IMR-90 (cell line): ENCODE data around the gene UNC79. TPM values are rescaled to one million over a fixed set of nuclear protein-coding genes. Genes with fewer than 3 reads are reported as not detected.

Experiments
- ATAC-seq: fragments of 200-7000 bp; cut with Tn5 transposase; 2 replicates; pipeline ENCODE4 v1.9.1; 2020; ENCODE audit warnings: low read depth, mild to moderate bottlenecking, moderate library complexity
- BruUV-seq: library from RNA; stranded (reverse); fragments of 400-500 nt; replicated peaks from 2 replicates; lab custom pipeline; 2021; lab: Mats Ljungman, UMichigan
- CTCF ChIA-PET: fragments of 300-600 bp; formaldehyde crosslinking; extraction: SDS; loops from one replicate; lab custom pipeline; 2021; ENCODE audit warnings: antibody characterized with exemption; lab: Yijun Ruan, JAX
- POLR2A ChIA-PET: fragments of 300-600 bp; sonication (Branson Sonifier 250); formaldehyde crosslinking; loops from one replicate; lab custom pipeline; 2022; ENCODE audit warnings: antibody characterized with exemption; ENCODE audit not compliant: unreplicated experiment; lab: Charles Lee
- DNase-seq: peaks from one replicate; pipeline ENCODE4 v3.0.0; 2013
- H2AFZ ChIP-seq: replicated peaks from 2 replicates; pipeline ENCODE3; 2013; ENCODE audit warnings: low read length, mild to moderate bottlenecking; ENCODE audit not compliant: poor library complexity
- H2AK5ac ChIP-seq: 2 replicates; pipeline ENCODE4 v1.6.1; 2013; ENCODE audit warnings: low read depth, low read length, inconsistent platforms
- H2AK9ac ChIP-seq: replicated peaks from 2 replicates; pipeline ENCODE3; 2013; ENCODE audit warnings: mild to moderate bottlenecking, low read depth, low read length, moderate library complexity; ENCODE audit not compliant: poor library complexity
- H2BK120ac ChIP-seq: 2 replicates; pipeline ENCODE4 v1.6.1; 2013; ENCODE audit warnings: low read depth, low read length, inconsistent platforms
- H2BK15ac ChIP-seq: 3 replicates; pipeline ENCODE4 v1.6.1; 2013; ENCODE audit warnings: low read depth, low read length, inconsistent platforms
- H2BK20ac ChIP-seq: 2 replicates; pipeline ENCODE4 v1.6.1; 2013; ENCODE audit warnings: low read depth, mild to moderate bottlenecking, inconsistent platforms, low read length, moderate library complexity
- H2BK5ac ChIP-seq: 2 replicates; pipeline ENCODE4 v1.6.1; 2013; ENCODE audit warnings: mild to moderate bottlenecking, low read depth, low read length, inconsistent platforms; ENCODE audit not compliant: poor library complexity, severe bottlenecking
- H3K14ac ChIP-seq: replicated peaks from 2 replicates; pipeline ENCODE4 v1.6.1; 2013; ENCODE audit warnings: low read depth, low read length, inconsistent platforms
- H3K18ac ChIP-seq: 2 replicates; pipeline ENCODE4 v1.6.1; 2013; ENCODE audit warnings: low read depth, low read length, control low read depth
- H3K23ac ChIP-seq: 2 replicates; pipeline ENCODE4 v1.6.1; 2013; ENCODE audit warnings: low read depth, low read length, inconsistent platforms
- H3K27ac ChIP-seq: 2 replicates; pipeline ENCODE4 v1.5.1; 2013; ENCODE audit warnings: mild to moderate bottlenecking, control low read depth, low read length; ENCODE audit not compliant: insufficient read depth
- H3K27me3 ChIP-seq: 2 replicates; pipeline ENCODE4 v1.6.1; 2013; ENCODE audit warnings: low read length; ENCODE audit not compliant: control insufficient read depth, insufficient read depth
- H3K36me3 ChIP-seq: 2 replicates; pipeline ENCODE4 v1.6.1; 2013; ENCODE audit warnings: low read length, mixed read lengths; ENCODE audit not compliant: control insufficient read depth, insufficient read depth
- H3K4ac ChIP-seq: 2 replicates; pipeline ENCODE4 v1.6.1; 2013; ENCODE audit warnings: low read depth, low read length, inconsistent platforms
- H3K4me1 ChIP-seq: 2 replicates; pipeline ENCODE4 v1.6.1; 2013; ENCODE audit warnings: low read length, mixed read lengths; ENCODE audit not compliant: control insufficient read depth, insufficient read depth
- H3K4me2 ChIP-seq: 2 replicates; pipeline ENCODE4 v1.6.1; 2013; ENCODE audit warnings: low read depth, mild to moderate bottlenecking, control low read depth, low read length, moderate library complexity
- H3K4me3 ChIP-seq: 2 replicates; pipeline ENCODE4 v1.5.1; 2013; ENCODE audit warnings: low read depth, mild to moderate bottlenecking, control low read depth, low read length, moderate library complexity; ENCODE audit not compliant: insufficient read depth
- H3K56ac ChIP-seq: 2 replicates; pipeline ENCODE4 v1.6.1; 2013; ENCODE audit warnings: low read length, inconsistent platforms; ENCODE audit not compliant: insufficient read depth; ENCODE audit errors: extremely low read depth
- H3K79me1 ChIP-seq, 2 experiments: 2 replicates each; pipeline ENCODE4 v1.6.1; 2013; ENCODE audit warnings: low read length in 2 of 2, inconsistent platforms in 1 of 2, low read depth in 1 of 2
- H3K9ac ChIP-seq: 2 replicates; pipeline ENCODE4 v1.6.1; 2013; ENCODE audit warnings: low read depth, low read length, control low read depth
- H3K9me1 ChIP-seq: 2 replicates; pipeline ENCODE4 v1.6.1; 2013; ENCODE audit warnings: low read length, inconsistent platforms; ENCODE audit not compliant: insufficient read depth
- H3K9me3 ChIP-seq: 2 replicates; pipeline ENCODE4 v1.6.1; 2013; ENCODE audit warnings: low read length; ENCODE audit not compliant: control insufficient read depth, insufficient read depth
- H4K20me1 ChIP-seq: 2 replicates; pipeline ENCODE4 v1.6.1; 2013; ENCODE audit warnings: low read length, inconsistent platforms; ENCODE audit not compliant: insufficient read depth
- H4K5ac ChIP-seq: 2 replicates; pipeline ENCODE4 v1.6.1; 2013; ENCODE audit warnings: mild to moderate bottlenecking, low read depth, low read length, control low read depth
- H4K8ac ChIP-seq, 2 experiments: 2 replicates each; pipeline ENCODE4 v1.6.1; 2013; ENCODE audit warnings: low read depth in 2 of 2, low read length in 2 of 2, control low read depth in 1 of 2, inconsistent platforms in 1 of 2
- H4K91ac ChIP-seq: 2 replicates; pipeline ENCODE4 v1.6.1; 2013; ENCODE audit warnings: low read depth, low read length, inconsistent platforms; ENCODE audit not compliant: insufficient read depth
- BHLHE40 ChIP-seq: fragments of 150-350 bp; IDR thresholded peaks from 2 replicates; pipeline ENCODE4 v1.6.1; 2016; ENCODE audit warnings: mild to moderate bottlenecking, low read depth, low read length
- CEBPB ChIP-seq: IDR thresholded peaks from 2 replicates; pipeline ENCODE4 v1.6.1; 2012; ENCODE audit warnings: low read depth, low read length, improper control_type of control experiment
- CHD1 ChIP-seq: IDR thresholded peaks from 2 replicates; pipeline ENCODE4 v1.6.1; 2012; ENCODE audit warnings: low read depth, low read length, improper control_type of control experiment
- CTCF ChIP-seq: conservative IDR thresholded peaks from 2 replicates; pipeline ENCODE4 v1.5.1; 2012; ENCODE audit warnings: mild to moderate bottlenecking, low read depth, low read length, improper control_type of control experiment
- ELK1 ChIP-seq: fragments of 150-350 bp; IDR thresholded peaks from 2 replicates; pipeline ENCODE4 v1.6.1; 2016; ENCODE audit warnings: low read depth, mild to moderate bottlenecking, low read length, moderate library complexity, borderline replicate concordance
- MAFK ChIP-seq: IDR thresholded peaks from 2 replicates; pipeline ENCODE4 v1.6.1; 2012; ENCODE audit warnings: low read depth, low read length, improper control_type of control experiment
- MAZ ChIP-seq: IDR thresholded peaks from 2 replicates; pipeline ENCODE4 v1.6.1; 2012; ENCODE audit warnings: low read depth, mild to moderate bottlenecking, low read length, improper control_type of control experiment, moderate library complexity, borderline replicate concordance
- MXI1 ChIP-seq: IDR thresholded peaks from 2 replicates; pipeline ENCODE4 v1.6.1; 2012; ENCODE audit warnings: low read depth, mild to moderate bottlenecking, low read length, moderate library complexity, borderline replicate concordance
- NFE2L2 ChIP-seq: fragments of 150-350 bp; IDR thresholded peaks from 2 replicates; pipeline ENCODE4 v1.6.1; 2016; ENCODE audit warnings: low read depth, mild to moderate bottlenecking, low read length
- POLR2A ChIP-seq: IDR thresholded peaks from 2 replicates; pipeline ENCODE4 v1.6.1; 2012; ENCODE audit warnings: mild to moderate bottlenecking, low read depth, low read length
- RAD21 ChIP-seq: IDR thresholded peaks from 2 replicates; pipeline ENCODE4 v1.6.1; 2012; ENCODE audit warnings: low read length, improper control_type of control experiment
- RFX5 ChIP-seq: IDR thresholded peaks from 2 replicates; pipeline ENCODE4 v1.8.0; 2012; ENCODE audit warnings: low read depth, mild to moderate bottlenecking, low read length, moderate library complexity
- SMC3 ChIP-seq: fragments of 150-350 bp; IDR thresholded peaks from 2 replicates; pipeline ENCODE4 v1.6.1; 2016; ENCODE audit warnings: low read depth, mild to moderate bottlenecking, antibody characterized with exemption, low read length, moderate library complexity
- USF2 ChIP-seq: fragments of 150-350 bp; IDR thresholded peaks from 2 replicates; pipeline ENCODE4 v1.6.1; 2017; ENCODE audit warnings: mild to moderate bottlenecking, antibody characterized with exemption, low read length, low read depth
- WGBS, 2 experiments: methylation state at CpG; one replicate each; pipeline versions ENCODE4 v1.1.5 to v1.1.7; 2013; ENCODE audit warnings: missing lambda C conversion rate in 2 of 2; ENCODE audit not compliant: insufficient read length in 1 of 2; ENCODE audit errors: extremely low coverage in 2 of 2; 5-methylcytosine and 5-hydroxymethylcytosine counted together
- dilution Hi-C: fragments of 300-500 bp; cut with HindIII; formaldehyde crosslinking; loops from one replicate; pipeline ENCODE4 v1.14.3; 2018; ENCODE audit warnings: low sequenced_read_pairs; ENCODE audit not compliant: unreplicated experiment
- in situ Hi-C: fragments of 300-500 bp; cut with MboI; formaldehyde crosslinking; loops from 3 replicates; pipeline ENCODE4 v1.14.3; 2019; ENCODE audit warnings: low sequenced_read_pairs, inconsistent platforms, mixed read lengths
- intact Hi-C: fragments of 100-400 bp; cut with micrococcal nuclease; formaldehyde crosslinking; loops from 2 replicates; pipeline ENCODE4 v1.10.0; 2022
- polyA plus RNA-seq, 3 experiments: library from polyadenylated mRNA; depleted of rRNA; stranded (reverse); fragments of >200 nt; gene quantifications; 2 replicates each; pipeline ENCODE4 v1.2.3, GENCODE V29; 2012; ENCODE audit warnings: low replicate concordance in 1 of 3
- total RNA-seq: library from RNA; depleted of rRNA; stranded (reverse); fragments of >200 nt; gene quantifications from 2 replicates; pipeline ENCODE4 v1.2.3, GENCODE V29; 2012

UNC79 gene
- total and polyA plus RNA-seq, 2 of the 4 experiments (the other 2 are of a cell fraction): under 0.01 TPM

- Histone ChIP-seq H3K9me1 (no peaks in the 10 kb centered on the region), H3K18ac (no peak overlapping the region), H3K27ac (no peak overlapping the region), H3K36me3 (no peaks in the 10 kb centered on the region), H3K56ac (no peak overlapping the region), H2AFZ (no peak overlapping the region), H3K9me3 (peaks cover 38% of the 10 kb centered on the region), H4K91ac (no peak overlapping the region), H4K8ac (no peak overlapping the region), H3K23ac (no peak overlapping the region), H2BK20ac (no peak overlapping the region), H3K4ac (no peak overlapping the region), H2AK9ac (no peak overlapping the region), H3K27me3 (no peaks in the 10 kb centered on the region), H2BK5ac (no peak overlapping the region), H3K4me2 (no peak overlapping the region), H2AK5ac (no peak overlapping the region), H2BK120ac (no peak overlapping the region), H3K4me3 (no peak overlapping the region), H4K20me1 (no peaks in the 10 kb centered on the region), H3K9ac (no peak overlapping the region), H2BK15ac (no peak overlapping the region), H3K4me1 (no peaks in the 10 kb centered on the region), H3K79me1 (no peaks in the 10 kb centered on the region), H4K5ac (no peak overlapping the region), H3K14ac (no peak overlapping the region)
- ChIA-PET CTCF (interaction anchor here (0.6 kb wide), 1 partner anchor 405 kb away, joined by 3 read pairs; no protein-coding TSS in a partner anchor), POLR2A (no interaction called here)
- intact Hi-C loops (no loop called here), dilution Hi-C loops (no loop called here), in situ Hi-C loops (no loop called here)
- TF ChIP-seq USF2 (no peak), ELK1 (no peak), SMC3 (no peak), BHLHE40 (no peak), RFX5 (no peak), MAZ (no peak), MXI1 (no peak), CHD1 (no peak), POLR2A (no peak), CEBPB (no peak), NFE2L2 (no peak), RAD21 (no peak), MAFK (no peak), CTCF (no peak)
- ATAC-seq (no peak), DNase-seq (no peak)
- 75% methylated on average over 8 of the region's 19 CpGs; no CpG with 5 or more reads in 1 of the 2 experiments for WGBS, 2 experiments
- BruUV-seq: no TSS peak
Measured at GRCh38 chr14:93727917-93728650, 297.3 kb downstream of the UNC79 start.
